Dedifferentiated amniotic fluid mesenchymal stem cell (primary cell): ENCODE data around the gene TRAF5.

Source experiments
- DNase-seq: peaks from one replicate; pipeline ENCODE4 v3.0.0-alpha.2; 2016; ENCODE audit errors: extremely low spot score

The TRAF5 gene

DNA sequence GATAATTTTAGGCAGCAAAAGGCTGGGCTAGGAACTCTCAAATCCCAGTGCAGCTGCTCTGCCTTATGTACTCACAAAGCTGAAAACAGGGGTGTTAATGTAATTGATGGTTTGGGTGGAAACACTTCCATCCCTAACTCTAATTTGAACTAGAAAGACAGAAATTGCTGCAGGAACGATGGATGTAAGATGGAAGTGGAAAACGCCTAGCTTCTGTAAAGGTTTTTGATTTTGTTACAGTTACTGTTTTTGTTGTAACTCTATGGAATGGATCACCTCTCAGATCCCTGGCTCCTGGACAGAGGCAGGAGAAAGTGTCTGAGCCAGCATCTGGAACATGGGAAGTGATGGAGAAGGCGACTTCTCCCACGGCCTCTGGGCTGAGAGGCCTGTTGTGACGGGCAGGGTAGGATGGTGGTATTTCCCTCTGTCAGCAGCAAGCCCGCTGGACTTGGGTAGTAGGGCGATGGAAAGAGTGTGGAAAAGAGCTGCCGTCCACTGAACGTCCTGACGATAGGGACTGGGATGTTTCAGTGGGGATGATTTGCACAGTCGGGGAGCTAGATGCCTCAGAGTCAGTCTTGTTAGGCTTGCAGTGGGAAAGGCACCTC lies 1.6 kb downstream of the TRAF5 start:
- no peak for DNase-seq

DNA sequence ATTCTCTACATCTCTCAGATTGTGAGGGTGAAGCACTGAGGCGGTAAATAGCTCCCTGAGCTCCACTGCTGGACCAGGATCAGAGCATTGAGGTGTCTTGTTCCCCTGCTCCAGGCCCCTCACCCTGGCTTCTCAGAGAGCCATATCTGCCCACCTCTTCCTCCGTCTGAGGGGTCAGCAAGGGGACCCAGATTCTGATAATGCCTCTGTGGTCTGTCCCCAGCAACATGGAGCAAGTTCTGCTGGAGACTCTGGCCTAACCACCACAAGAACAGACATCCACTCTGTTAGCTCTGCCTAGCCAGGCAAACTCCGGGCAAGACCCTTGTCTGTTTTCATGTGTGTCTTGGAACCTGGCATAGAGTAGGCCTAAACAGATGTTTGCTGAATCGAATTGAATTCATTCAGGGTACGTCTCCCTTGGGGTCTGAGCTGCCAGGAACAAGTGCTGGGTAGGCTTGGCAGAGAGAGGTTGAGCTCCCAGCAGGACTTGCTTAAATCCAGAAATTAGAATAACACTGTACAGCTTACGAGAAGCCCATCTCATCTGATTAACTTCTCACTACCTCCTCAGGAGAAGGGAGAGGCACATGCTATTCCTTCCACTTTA lies 2.3 kb downstream of the TRAF5 start:
- no peak for DNase-seq

DNA sequence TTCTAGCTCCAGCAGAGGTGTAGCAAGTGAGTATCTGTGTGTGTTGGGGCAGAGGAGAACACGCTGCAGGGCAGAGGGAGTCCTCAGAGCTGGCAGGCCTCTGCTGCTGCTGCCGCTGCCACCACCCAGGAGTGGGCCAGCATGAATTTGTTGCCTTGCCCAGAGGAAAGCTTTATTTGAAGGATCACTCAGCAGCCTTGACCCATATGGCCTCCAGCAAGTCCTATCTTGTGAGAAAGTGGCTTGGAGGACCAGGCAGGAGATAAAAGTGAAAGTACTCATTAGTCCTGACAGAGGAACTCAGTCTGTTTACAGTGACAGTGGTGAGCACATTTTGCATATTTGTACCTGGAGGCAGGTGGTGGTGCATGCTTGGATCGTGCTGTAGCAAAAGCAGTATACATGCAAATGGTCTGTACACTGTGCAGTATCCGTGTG lies 3.1 kb downstream of the TRAF5 start:
- DNase-seq = no peak

DNA sequence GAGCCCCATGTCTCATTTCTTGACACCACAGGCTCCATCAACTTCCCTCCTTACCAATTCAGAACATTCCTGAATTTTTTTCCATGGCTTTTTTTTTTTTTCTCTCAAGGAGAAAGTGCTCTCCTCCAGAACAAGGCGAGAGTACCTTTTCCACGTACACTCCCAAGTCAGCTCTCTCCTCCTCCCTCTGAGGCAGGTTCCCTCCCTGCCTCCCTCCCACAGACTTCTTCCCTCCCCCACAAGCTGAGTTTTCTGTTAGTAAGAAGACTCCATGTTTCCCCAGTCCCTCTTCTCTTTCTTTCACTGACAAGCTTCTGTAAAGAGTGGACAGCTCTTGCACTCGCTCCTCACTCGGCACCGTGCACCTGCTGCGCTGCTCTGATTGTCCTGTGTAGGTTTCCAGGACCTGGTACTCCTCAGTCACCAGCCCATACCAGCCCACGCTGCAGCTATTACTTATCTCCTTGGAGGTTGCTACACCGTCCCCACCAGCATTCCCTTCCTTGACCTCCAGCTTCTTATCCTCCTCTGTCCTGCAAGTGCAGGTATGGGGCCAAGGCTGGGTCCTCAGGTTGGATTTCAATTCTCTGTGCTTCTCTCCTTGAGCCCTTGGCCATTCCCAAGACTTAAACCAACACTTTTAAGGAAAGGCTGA lies 3.8 kb downstream of the TRAF5 start:
- no peak for DNase-seq

DNA sequence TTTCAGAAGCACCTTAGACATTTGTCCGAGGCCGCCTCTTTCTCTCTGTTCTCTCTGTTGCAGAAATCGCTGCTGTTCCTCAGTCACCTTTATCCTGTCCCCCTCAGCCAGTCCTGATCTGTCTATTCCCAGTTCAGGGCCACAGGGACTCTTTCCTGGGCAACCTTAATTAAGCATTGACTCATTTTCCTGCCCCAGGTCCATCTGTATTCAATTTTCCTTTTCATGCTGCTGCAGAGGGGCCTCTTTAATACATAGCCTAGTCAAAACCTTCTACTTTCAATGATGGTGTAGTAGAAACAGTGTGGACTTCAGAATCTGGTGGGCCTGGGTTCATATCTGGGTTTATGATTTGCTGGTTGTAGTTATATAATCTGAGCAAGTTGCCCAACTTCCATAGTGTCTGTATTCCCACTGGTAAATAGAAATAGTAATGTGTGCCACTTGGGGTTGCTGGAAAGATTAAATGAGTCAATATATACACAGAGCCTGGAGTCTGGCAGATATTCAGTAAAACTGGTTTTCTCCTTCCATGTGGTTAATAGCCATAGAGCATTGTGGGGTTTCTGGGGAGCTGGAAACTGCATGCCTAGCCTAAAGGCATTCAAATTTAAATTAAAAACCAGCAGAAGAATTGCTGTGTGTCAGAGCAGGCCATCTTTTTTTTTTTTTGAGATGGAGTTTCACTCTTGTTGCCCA lies 4.5 kb downstream of the TRAF5 start:
- DNase-seq = no peak

DNA sequence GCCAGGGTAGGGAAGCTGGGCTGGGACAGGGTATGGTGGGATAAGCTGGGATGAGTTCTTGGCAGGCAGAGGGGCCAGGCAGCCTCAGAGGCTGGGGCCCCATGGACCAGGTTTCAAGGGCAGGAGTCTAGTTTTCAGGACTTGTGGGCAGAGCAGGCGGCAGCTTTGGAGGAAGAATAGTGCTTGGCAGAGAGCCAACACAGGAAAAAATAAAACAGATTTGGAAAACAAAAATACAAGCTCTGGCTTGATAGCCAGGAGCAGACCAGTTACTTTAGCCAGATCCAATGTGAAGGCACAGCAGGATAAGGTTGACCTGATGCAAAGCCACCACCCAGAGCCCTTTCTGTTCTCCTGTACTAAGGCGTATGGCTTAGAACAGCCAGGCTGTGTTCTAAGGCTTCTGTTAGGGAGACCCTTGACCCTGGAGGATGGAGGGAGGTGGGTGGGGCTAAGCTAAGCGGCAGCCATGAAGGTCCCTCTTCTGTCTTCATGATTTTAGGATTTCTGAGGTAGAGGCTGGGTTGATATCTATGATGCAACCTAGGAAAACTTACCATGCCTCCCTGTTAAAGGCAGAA lies 5.5 kb downstream of the TRAF5 start:
- DNase-seq = no peak

DNA sequence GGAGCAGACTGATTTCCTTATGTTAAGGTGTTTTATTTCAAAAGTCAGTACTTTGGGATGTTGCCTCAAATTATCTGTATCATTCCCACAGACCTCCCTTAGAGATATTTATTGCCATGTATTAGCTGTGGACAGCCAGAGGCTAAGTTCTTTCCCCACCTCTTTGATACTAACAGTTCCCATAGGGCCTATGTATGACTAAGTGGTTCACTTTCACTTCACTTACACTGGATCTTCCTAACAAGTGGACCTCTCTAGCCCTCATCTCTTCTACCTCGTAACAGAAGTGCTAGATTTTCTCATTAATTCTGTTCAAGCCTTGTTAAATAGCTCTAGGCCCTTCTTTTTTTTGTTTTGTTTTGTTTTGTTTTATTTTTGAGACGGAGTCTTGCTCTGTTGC lies 6.2 kb downstream of the TRAF5 start:
- no peak for DNase-seq

DNA sequence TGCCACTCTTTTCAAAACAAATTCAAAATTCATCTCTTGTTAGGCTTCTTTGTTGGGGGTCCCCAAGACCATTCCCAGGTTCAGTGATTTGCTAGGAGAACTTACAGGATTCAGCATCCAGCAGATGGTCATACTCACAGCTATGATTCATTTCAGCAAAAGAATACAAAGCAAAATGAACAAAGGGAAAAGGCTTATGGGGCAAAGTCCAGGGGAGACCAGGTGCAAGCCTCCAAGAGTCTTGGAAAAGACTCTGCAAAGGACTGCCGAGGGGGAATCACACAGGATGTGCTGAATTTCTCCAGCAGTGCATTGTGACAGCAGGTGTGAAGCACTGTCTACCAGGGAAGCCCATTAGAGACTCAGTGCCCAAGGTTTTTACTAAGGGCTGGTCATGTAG lies 7.3 kb downstream of the TRAF5 start:
- no peak for DNase-seq

DNA sequence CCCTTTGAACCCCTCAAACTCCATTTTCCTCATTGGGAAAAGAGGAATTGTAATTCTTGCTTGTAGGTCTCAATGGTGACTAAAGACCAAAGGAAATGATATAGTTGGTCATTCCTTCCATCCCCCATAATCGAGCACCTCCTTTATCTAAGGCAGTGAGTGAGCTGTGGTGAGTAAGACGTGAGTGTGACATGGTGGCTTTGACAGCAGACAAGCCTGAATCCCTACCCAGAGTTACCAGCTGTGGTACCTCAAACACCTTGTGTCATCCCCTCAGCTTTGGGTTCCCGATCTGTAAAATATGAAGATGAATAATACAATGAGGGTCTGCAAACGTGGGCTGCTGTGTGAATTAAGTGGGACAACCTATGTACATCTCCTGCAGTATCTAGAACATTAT lies 8.4 kb downstream of the TRAF5 start:
- no peak for DNase-seq

DNA sequence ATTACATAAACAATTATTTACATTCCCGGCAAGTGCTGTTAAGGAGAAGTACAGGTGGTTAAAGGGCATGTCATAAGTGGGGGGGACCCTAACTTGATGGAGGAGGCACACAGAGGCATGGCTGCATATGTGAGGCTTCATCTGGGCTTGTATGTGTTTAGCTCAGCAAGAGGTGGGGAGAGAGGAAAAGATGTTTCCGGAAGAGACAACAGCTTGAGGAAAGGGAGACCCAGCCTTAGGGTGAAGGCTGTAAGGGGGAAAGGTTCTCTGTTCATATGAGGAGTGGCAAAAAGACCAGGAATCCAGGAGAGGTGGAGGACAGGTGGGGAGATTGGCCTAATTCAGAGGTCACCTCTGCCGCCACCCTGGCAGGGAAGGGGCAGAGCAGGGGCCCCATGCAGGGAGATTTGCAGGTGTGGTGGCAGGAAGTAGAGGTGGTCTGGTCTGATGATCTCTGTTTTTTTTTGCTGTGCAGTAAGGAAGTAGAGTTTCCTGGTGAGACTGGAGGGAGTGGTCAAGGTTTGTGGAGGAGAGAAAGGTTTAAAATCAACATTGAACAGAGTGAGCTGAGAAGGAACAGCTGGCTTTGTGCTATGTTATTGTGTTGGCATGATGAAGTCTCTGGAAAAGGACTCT lies 9.0 kb downstream of the TRAF5 start:
- DNase-seq = no peak

DNA sequence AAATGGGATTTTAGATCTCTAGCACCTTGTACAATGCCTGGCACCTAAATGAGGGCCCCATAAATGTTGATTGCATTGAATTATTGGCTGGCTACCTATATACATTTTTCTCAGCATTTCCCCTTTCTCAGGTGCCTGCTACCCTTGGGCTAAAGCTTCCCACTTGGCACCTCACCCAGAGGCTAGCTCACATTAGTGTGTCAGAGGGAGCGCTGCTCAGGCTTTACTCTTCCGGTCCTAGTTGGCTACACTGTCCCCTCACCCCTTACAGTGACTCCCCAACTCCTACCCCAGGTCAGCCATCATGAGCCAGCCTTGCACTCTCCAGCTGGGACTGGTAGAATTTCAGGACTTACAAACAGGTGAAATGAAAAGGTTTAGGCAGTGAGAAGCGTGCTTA lies 9.5 kb downstream of the TRAF5 start:
- no peak for DNase-seq

DNA sequence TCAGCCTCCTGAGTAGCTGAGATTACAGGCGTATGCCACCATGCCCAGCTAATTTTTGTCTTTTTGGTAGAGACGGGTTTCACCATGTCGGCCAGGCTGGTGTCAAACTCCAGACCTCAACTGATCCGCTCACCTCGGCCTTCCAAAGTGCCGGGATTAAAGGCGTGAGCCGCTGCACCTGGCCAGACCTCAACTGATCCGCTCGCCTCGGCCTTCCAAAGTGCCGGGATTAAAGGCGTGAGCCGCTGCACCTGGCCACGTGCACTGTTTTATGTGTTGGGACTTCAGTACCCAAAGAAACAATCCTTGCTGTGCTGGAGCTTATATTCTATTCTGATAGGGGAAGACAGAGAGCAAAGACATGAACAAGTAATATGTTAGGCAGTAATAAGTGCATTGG lies 10.1 kb downstream of the TRAF5 start:
- no peak for DNase-seq

DNA sequence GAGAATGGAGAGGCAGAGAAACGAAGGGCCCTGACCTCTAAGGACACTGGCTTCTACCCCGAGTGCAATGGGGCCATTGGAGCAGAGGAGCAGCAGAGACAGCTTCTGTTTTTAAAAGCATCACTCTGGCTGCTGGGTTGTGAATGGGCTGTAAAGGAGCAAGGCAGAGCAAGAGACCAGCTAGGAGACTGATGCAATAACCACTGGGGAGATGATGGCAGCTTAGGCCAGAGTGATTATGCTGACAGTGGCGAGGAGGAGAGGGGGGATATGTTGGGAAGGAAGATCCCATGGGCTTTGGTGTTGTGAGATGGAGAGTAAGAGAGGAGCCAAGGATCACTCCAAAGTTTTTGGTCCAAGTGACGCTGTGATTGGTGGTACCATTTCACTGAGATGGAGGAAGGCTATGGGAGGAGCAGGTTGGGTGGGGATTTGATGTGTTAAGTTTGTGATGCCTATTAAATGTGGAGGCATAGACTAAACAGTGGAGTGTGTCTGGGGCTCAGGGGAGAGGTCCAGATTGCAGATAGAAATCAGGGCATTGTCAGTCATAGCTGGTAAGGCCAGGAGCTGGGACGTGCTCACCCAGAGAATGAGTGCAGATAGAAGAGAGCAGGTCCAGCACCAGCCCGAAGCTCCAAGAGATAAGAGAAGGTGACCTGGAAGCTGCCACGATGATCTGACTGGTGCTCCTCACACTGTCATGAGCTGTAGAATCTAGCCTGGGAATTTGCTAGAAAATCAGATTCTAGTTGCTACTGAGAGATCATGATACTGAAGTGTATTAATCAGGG lies 11.0 kb downstream of the TRAF5 start:
- no peak for DNase-seq

DNA sequence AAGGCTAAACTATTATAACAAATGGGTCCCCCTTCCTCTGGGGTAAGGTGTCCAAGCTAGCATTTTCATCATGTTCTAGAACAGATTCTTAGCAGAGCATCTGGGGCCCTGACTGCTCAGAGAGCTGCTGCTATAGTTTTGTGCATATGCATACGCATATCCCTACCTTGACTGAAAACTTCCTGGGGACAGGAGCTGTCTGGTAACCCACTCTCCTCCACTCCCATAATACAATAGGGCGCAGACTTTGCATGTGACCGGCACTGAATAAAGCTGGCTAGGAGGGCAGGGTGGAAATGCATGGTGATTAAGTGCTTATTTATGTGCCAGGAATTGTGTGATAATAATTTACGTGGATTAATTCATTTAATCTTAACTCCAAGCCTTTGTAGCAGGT lies 11.6 kb downstream of the TRAF5 start:
- DNase-seq = no peak

DNA sequence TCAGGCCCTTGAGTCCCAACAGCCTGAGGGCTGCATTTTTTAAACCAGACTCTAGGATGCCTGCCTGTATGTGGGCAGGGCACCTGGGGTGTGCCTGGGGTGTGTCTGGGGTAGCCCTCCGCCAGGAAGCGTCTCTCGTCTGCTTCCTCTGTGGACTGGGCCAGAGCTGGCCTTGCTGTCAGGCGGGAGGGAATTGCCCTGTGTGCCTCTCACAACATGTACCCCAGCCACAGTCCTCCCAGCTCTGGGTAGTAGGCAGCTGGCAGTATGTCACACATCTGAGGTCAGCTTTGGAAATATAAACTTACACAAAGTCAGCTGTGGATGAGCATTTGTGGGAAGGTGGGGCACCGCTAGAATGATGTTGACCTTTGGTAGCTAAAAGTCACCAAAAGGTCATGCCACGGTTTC lies 13.0 kb downstream of the TRAF5 start:
- no peak for DNase-seq

DNA sequence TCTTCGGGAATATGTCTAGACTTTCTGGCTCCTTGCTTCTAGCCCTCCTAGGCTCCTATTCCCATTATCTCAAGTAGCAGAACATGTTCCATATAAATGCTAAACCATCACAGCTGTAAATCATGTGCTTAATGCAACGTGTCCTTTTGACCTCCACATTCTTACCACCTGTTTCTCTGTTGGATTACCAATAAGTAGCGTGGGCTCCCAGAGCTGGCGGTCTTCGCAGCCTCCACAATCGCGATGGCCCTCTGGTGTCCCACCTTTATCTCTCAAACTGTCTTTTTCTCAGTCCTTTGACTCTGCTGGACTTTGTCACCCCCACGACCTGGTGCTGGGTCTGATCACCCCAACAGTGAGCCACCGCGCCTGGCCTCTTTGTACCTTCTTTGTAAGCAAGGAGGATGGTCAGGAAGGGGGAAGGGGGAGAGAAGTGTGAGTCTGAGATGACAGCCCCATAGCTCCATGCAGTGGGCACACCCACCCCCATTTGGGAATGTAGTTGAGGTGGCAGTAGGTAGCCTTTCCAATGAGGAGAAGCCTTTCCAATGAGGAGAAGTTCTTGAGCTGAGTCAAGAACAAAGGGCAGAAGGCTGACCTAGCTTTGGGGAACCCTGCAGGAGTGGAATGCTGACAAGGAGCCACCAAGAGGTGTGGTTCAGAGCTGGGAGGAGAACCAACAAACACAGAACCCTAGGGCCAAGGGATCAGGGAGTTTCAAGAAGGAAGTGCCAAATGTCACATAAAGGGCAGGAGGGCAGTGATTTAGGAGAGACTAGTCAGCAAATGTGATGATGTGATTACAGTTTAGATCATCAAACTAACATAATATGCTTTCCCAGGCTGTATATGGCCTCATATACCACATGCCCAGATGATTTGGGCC lies 14.2 kb downstream of the TRAF5 start:
- DNase-seq = no peak

DNA sequence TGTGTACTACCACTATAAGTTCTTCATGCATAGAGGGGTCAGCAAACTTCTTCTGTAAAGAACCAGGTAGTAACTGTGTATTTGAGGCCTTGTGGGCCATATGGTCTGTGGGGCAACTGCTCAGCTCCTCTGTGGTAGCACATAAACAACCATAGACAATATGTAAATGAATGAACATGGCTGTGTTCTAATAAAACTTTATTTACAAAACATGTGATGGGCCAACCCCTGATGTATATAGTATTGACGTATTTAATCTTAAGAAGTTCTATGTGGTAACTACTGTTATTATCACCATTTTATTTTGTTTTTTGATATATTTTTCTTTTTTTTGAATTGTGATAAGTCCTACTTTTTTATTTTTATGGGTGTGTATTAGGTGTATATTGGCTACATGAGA lies 15.4 kb downstream of the TRAF5 start:
- no peak for DNase-seq

DNA sequence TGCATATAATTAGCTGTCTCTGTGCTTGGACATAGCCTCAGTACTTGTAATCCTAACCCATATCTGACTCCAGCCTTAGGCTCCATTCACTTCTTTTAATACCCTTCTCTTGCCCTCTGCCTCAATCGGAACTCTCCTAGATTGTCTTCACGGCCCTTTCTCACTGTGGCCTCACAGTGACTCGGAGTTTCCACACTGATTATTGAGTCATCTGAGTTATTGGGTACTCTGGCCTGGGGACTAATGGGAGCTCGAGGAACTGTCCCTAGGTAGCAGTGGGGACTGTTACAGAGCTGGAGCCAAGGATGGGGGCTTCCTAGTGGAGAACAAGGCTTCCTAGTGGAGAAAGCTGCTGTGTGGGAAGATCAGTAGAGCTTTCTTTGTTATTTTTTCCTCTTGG lies 17.0 kb downstream of the TRAF5 start:
- no peak for DNase-seq

DNA sequence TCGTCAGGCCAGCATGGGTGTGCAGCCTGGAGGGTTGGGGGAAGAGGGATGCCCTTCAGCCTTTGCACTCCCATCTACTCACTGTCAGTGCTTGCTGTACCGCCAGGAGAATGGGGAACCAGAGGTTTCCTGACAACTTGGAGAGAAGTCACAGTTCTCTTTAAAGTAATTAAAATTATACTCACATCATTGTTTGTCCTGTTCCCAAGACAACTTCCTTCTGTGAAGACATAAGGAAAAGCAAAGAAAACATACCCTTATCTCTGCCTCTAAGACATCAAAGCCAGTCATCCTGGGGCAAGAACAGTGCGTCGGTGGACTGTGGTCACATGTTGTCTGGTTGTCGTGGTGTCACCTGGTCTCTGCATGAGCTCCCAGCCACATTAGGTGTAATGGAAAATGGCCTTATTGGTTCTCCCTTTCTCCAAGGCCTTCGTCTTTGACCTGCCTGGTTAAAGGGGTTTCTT lies 17.6 kb downstream of the TRAF5 start:
- no peak for DNase-seq

DNA sequence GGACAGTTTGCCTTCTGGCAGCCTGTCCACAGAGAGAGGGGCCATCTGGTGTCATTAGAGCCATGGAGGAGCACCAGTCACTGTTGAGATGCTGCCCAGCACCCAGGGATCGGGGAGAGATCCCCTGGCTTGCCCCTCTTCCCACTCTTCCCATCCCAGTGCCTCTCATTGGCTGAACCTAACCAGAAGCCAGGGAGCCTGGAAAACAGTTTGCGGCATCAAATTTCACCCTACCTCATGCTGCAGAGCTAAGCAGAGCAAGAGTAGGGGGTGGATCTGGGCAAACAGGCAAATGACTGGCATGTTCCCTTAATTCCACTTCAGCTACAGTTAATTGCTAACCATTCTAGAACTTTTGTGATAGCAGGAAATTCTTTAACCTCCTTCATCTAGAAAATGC lies 19.1 kb downstream of the TRAF5 start:
- no peak for DNase-seq
